Body of pancreas (tissue), 4 donors: ENCODE results near the gene CPA3. TPM values are rescaled to one million over a fixed set of nuclear protein-coding genes. Genes with fewer than 3 reads are reported as not detected.

Source experiments
- ATAC-seq: fragments of 150-250 bp; one replicate; pipeline ENCODE4 v1.9.1; 2016
- DNase-seq, 4 donors: peaks; one replicate each; pipeline ENCODE4 v3.0.0-alpha.2; 2019
- H3K27ac ChIP-seq, 4 donors: fragments of 200-600 bp; sonication (generic); 1 replicate in 3 of 4; 2 replicates in 1 of 4; pipeline versions ENCODE4 v1.5.1 to v1.6.1; 2016 to 2019; ENCODE audit warnings: mild to moderate bottlenecking in 1 of 4, mixed read lengths in 1 of 4, moderate library complexity in 1 of 4
- H3K27me3 ChIP-seq, 2 donors: fragments of 200-600 bp; sonication (generic); one replicate each; pipeline ENCODE4 v1.6.0; 2016; ENCODE audit warnings: mild to moderate bottlenecking in 1 of 2
- H3K36me3 ChIP-seq, 2 donors: fragments of 200-600 bp; sonication (generic); replicated peaks in 1 of 2; 2 replicates each; pipeline ENCODE4 v1.5.1; 2016; ENCODE audit warnings: low read depth in 2 of 2; ENCODE audit not compliant: insufficient read depth in 1 of 2
- H3K4me1 ChIP-seq: fragments of 200-600 bp; sonication (generic); one replicate; pipeline ENCODE4 v1.6.0; 2016
- H3K4me3 ChIP-seq, 2 donors: fragments of 200-600 bp; sonication (generic); 1 replicate in 1 of 2; 2 replicates in 1 of 2; pipeline ENCODE4 v1.5.1; 2016 to 2019
- H3K9me3 ChIP-seq, 3 donors: fragments of 200-600 bp; sonication (generic); 1 replicate in 2 of 3; 2 replicates in 1 of 3; pipeline ENCODE4 v1.5.1; 2016
- POLR2A ChIP-seq, 3 donors: fragments of 450-650 bp; IDR thresholded peaks; one replicate each; pipeline ENCODE4 v1.6.1; 2016; ENCODE audit warnings: antibody characterized with exemption in 3 of 3, mild to moderate bottlenecking in 2 of 3
- WGBS, 2 donors: methylation state at CpG; one replicate each; pipeline ENCODE4 v1.1.5; 2017; 5-methylcytosine and 5-hydroxymethylcytosine counted together
- intact Hi-C: fragments of 100-400 bp; cut with DNase I; formaldehyde crosslinking; loops from one replicate; pipeline ENCODE4 v1.15.1; 2023
- total RNA-seq, 2 donors: library from RNA; depleted of rRNA; stranded (reverse); fragments of >200 nt; gene quantifications; one replicate each; pipeline ENCODE4 v1.1.0, GENCODE V29; 2016
- TF ChIP-seq, protein P1 (sequence below), 7 experiments: fragments of 450-650 bp in 4 of 7; fragments of 200-600 bp in 3 of 7; sonication (generic) in 3 of 7; IDR thresholded peaks; one replicate each; pipeline ENCODE4 v1.5.1; 2016 to 2019; ENCODE audit warnings: antibody characterized with exemption in 7 of 7

The CPA3 gene
- total RNA-seq, 2 donors from 2014 or later: 4.9 to 5.7 TPM

DNA sequence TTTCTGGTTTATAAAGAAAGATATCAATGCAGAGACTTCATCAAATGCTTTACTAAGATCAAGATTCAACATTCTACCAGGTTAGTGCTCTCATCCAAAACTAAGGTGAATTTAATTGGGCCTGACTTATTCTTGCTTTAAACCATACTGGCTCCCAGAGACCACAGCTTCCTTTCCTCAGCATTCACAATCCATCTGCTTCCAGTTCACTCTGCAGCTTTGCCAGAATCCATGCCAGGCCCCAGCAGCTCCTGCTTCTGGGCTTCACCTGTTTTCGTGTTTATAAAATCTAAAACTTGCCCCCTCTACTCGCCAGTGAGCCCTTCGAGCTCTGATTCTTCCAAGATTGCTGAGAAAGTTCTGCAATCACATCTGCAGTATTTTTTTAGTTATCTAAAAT, 35.2 kb upstream of the CPA3 start:
- 28 to 43% methylated on average over 3 of the region's 3 CpGs for WGBS, 2 donors
- Histone ChIP-seq H3K27me3 (no peaks in the 10 kb centered on the region), H3K36me3 (no peaks in the 10 kb centered on the region), H3K27ac (peak overlapping the region; percentile 18 to 85 (median 78)), H3K9me3 (no peaks in the 10 kb centered on the region), H3K4me3 (peak overlapping the region; percentile 16 to 27), H3K4me1 (peaks cover 32% of the 10 kb centered on the region)
- TF ChIP-seq, protein P1, sequence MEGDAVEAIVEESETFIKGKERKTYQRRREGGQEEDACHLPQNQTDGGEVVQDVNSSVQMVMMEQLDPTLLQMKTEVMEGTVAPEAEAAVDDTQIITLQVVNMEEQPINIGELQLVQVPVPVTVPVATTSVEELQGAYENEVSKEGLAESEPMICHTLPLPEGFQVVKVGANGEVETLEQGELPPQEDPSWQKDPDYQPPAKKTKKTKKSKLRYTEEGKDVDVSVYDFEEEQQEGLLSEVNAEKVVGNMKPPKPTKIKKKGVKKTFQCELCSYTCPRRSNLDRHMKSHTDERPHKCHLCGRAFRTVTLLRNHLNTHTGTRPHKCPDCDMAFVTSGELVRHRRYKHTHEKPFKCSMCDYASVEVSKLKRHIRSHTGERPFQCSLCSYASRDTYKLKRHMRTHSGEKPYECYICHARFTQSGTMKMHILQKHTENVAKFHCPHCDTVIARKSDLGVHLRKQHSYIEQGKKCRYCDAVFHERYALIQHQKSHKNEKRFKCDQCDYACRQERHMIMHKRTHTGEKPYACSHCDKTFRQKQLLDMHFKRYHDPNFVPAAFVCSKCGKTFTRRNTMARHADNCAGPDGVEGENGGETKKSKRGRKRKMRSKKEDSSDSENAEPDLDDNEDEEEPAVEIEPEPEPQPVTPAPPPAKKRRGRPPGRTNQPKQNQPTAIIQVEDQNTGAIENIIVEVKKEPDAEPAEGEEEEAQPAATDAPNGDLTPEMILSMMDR (IDR thresholded peaks at IDR 0.05): no peak
- TF ChIP-seq POLR2A (IDR thresholded peaks at IDR 0.05): peak in 2 of 3 donors; percentile 11 to 43
- DNase-seq: no peak
- no peak for ATAC-seq
- intact Hi-C loops: no loop called here

DNA sequence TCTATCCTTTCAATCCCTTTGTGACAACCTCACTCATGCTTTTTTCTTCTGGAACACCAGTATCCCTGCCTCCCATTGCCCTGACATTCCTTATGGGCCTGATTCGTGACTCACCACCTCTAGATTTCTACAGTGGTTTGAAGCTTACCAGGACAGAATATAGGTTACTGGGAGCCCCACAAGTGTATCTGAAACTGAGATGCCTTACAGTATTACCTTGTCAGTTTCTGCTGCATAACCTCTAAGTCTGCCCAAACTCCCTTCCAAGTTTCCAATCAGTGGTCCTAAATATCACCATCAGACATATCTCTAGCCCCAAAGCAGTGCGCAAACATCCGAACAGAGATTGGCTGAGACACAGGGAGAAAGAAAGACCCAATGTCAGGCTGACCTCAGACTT, 31.9 kb upstream of the CPA3 start:
- peak in 1 of 3 donors; percentile 19 for TF ChIP-seq POLR2A (IDR thresholded peaks at IDR 0.05)
- TF ChIP-seq, protein P1 (IDR thresholded peaks at IDR 0.05): no peak
- ATAC-seq (peak; percentile 2), DNase-seq (no peak)
- H3K27me3 ChIP-seq: no peaks in the 10 kb centered on the region
- no peaks in the 10 kb centered on the region for H3K9me3 ChIP-seq
- H3K36me3 ChIP-seq: peaks cover 0 to 2% of the 10 kb centered on the region in 2 donors
- no peak overlapping the region for H3K4me3 ChIP-seq
- peaks cover 34% of the 10 kb centered on the region for H3K4me1 ChIP-seq
- intact Hi-C loops: no loop called here
- 24 to 41% methylated on average over 3 of the region's 3 CpGs for WGBS, 2 donors
- peak overlapping the region in 3 of 4 donors; percentile 48 to 85 (median 58) for H3K27ac ChIP-seq

DNA sequence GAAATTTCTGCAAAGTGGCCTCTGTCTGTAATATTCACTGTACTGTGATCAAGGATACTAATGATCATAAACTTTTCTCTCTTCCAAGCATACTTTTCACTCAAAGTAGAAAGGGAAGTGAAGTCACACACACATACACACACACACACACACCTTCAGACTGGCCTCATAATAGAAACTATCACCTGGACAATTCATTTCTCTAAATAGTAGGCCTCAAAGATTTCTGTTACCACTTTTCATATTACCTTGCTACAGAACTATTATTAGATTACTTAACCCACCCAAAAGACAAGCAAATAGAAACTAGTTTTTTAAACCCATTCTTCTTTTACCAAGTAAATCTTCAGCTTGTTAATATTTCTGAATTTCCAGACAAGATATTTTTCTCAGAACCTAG, 25.3 kb upstream of the CPA3 start:
- ATAC-seq: no peak
- H3K4me3 ChIP-seq: no peak overlapping the region
- no peaks in the 10 kb centered on the region for H3K9me3 ChIP-seq

DNA sequence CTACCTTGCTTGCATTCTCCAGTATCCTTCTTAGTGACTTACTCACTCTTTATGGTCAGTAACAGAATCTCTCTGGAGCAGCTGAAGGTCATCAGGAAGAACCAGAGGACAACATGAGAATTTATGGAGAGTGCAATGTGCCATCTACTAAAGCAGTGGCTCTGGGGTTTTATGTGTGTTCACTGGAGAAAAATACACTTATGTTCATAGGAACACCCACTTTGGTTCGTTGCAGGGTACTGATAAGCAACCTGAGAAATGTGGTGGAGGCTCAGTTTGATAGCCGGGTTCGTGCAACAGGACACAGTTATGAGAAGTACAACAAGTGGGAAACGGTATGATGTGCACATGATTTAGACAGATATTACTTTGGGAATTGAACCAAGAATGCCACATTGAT, 24.6 kb upstream of the CPA3 start:
- Histone ChIP-seq H3K27ac (peak overlapping the region; percentile 13 to 85 (median 44)), H3K36me3 (peaks cover 0 to 2% of the 10 kb centered on the region in 2 donors), H3K27me3 (no peaks in the 10 kb centered on the region), H3K9me3 (no peaks in the 10 kb centered on the region), H3K4me3 (no peak overlapping the region), H3K4me1 (peaks cover 65% of the 10 kb centered on the region)
- ATAC-seq (peak; percentile 5), DNase-seq (no peak)
- WGBS, 2 donors: 31 to 34% methylated on average over 4 of the region's 4 CpGs
- peak in 1 of 3 donors; percentile 27 for TF ChIP-seq POLR2A (IDR thresholded peaks at IDR 0.05)
- TF ChIP-seq, protein P1 (IDR thresholded peaks at IDR 0.05): no peak
- intact Hi-C loops: no loop called here

More for the DNA sequence above, 25.3 kb upstream of the CPA3 start:
- Histone ChIP-seq H3K4me1 (peaks cover 69% of the 10 kb centered on the region), H3K27me3 (no peaks in the 10 kb centered on the region), H3K36me3 (peaks cover 0 to 2% of the 10 kb centered on the region in 2 donors), H3K27ac (peak overlapping the region in 2 of 4 donors; percentile 62 to 85)
- TF ChIP-seq, protein P1 (IDR thresholded peaks at IDR 0.05): no peak
- no peak for TF ChIP-seq POLR2A (IDR thresholded peaks at IDR 0.05)
- intact Hi-C loops: no loop called here
- no peak for DNase-seq

DNA sequence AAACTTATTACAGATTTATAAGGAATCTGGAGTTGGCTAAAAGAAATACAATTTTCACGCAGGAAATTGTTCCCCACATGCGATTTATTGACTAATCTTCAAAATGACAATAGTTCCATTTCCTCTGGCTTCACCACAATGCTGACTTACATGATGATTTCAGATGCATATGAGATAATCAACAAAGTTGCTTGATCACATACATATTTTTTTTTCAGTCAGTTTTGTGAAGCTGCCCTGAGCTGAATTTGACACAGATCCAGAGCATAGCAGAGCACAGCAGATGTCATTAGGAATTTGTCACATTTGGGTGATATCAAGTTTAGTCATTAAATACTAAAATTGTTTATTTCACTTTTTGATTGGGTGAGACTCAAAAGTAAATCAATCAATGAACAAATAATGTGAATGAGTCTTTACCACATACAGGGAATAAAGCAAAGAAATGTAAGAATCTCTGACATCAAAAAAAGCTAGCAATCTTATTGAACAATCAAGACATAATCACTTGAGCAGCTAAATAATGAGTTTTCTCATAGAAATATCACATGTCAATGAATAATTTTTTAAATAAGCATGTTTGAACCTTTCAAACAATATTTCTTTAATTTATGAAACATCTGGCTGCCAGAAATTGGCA, 19.2 kb upstream of the CPA3 start:
- no peak overlapping the region for H3K4me3 ChIP-seq
- ATAC-seq (no peak), DNase-seq (no peak)
- WGBS, 2 donors: 27 to 29% methylated on average over 2 of the region's 2 CpGs
- intact Hi-C loops: no loop called here
- peaks cover 0 to 2% of the 10 kb centered on the region in 2 donors for H3K36me3 ChIP-seq
- TF ChIP-seq, protein P1 (IDR thresholded peaks at IDR 0.05): no peak
- H3K9me3 ChIP-seq: no peaks in the 10 kb centered on the region
- peak overlapping the region in 2 of 4 donors; percentile 9 to 85 for H3K27ac ChIP-seq
- peaks cover 50% of the 10 kb centered on the region for H3K4me1 ChIP-seq
- H3K27me3 ChIP-seq: no peaks in the 10 kb centered on the region
